ENCODE measurements around the gene TXNRD1. TPM values are rescaled to one million over a fixed set of nuclear protein-coding genes. Genes with fewer than 3 reads are reported as not detected.

The TXNRD1 gene
- total and polyA plus RNA-seq, 2 of the 8 experiments (the other 6 are each of a cell fraction or from before 2014, with no cell fraction given): 56.8 to 127 TPM

DNA sequence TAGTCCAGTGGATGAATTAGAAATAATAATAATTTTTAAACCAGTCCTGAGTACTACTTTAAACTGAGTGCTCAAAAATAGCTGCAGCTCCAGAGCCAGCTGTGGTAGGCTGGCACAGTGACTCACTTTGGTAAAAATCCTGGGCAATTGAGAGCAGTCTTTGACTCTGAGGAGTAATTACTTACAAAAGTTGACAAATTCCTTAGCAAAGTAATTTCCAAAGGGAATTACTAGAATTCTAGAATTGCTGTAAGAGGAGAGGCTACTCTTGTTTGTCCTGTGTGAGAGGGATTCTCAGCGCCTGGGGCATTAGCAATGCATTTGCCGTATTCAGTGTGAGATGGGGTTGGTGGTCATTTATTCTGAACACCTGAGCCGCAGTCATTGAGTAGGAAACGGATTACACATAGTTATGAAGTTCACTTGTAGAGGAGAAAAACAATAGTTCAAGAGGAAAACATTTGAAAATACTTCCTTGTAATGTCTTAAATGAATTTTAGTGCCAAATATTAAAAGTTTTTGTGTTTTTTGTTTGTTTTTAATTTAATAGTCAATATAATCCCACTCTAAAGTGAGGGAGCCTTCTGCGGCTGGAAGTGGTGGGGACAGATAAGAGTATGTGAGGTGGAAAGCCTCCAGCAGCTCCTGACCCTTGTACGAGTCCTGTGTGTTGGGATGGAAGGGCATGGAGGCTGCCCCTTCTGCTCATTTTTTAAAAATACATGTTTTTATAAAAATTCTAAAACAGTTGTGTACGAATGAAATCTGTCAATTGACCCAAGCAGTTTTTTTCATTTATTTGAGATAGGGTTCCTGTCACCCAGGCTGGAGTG lies 129.9 kb downstream of the TXNRD1 start:
- POLR2A ChIA-PET (ENCODE audit: partially characterized antibody): no interaction called here
- no peaks in the 10 kb centered on the region for H3K27me3 ChIP-seq (replicated peaks in 1 of 4; ENCODE audit: control insufficient read depth in 3 of 4, extremely low read depth in 1 of 4, insufficient read depth in 3 of 4, low read length in 3 of 4)
- H3K23ac ChIP-seq (ENCODE audit: insufficient read length): no peak overlapping the region
- H3K56ac ChIP-seq (replicated peaks; ENCODE audit: insufficient read length, low read depth, low read length): no peak overlapping the region
- peaks cover 0 to 4% of the 10 kb centered on the region in 2 experiments for H4K20me1 ChIP-seq (replicated peaks in 1 of 2; ENCODE audit: control insufficient read depth in 1 of 2, insufficient read depth in 2 of 2, low read length in 2 of 2)
- FAIRE-seq: no peak
- CTCF ChIA-PET (ENCODE audit: partially characterized antibody): no interaction called here
- no peak overlapping the region for H3K18ac ChIP-seq (ENCODE audit: extremely low read depth, low read length)
- H3K4me1 ChIP-seq (replicated peaks in 1 of 4; ENCODE audit: control insufficient read depth in 3 of 4, insufficient read depth in 4 of 4, low read length in 3 of 4): peaks cover 0 to 2% (median 1%) of the 10 kb centered on the region in 4 experiments; a peak in 3 of 7 replicates
- no peak overlapping the region for H2AK5ac ChIP-seq (ENCODE audit: low read depth, low read length)
- H2BK5ac ChIP-seq (ENCODE audit: low read depth, low read length): no peak overlapping the region
- no peak overlapping the region for H4K8ac ChIP-seq (ENCODE audit: extremely low read depth, insufficient read depth, low read length)
- TF ChIP-seq TCF12 (IDR thresholded peaks at IDR 0.05; ENCODE audit: low read depth, low read length) (no peak), JUN (IDR thresholded peaks at IDR 0.05; ENCODE audit: low read depth, low read length) (no peak), HDAC2 (IDR thresholded peaks at IDR 0.05; ENCODE audit: borderline replicate concordance in 1 of 2, low read depth in 2 of 2, low read length in 2 of 2) (no peak), POU5F1 (IDR thresholded peaks at IDR 0.05; ENCODE audit: low read depth, low read length) (no peak)
- H3K36me3 ChIP-seq (ENCODE audit: control insufficient read depth in 2 of 4, insufficient read depth in 4 of 4, low read length in 3 of 4): peaks cover 10 to 53% (median 22%) of the 10 kb centered on the region in 4 experiments
- H3K9me3 ChIP-seq (ENCODE audit: insufficient read depth in 2 of 2, low read depth in 1 of 2, low read length in 1 of 2): no peaks in the 10 kb centered on the region
- no peak overlapping the region for H3K4ac ChIP-seq (replicated peaks; ENCODE audit: insufficient read length, low read depth, low read length)
- no peak overlapping the region for H4K5ac ChIP-seq (ENCODE audit: insufficient read length, low read depth, low read length)
- H3K4me2 ChIP-seq (ENCODE audit: insufficient read depth in 1 of 2, low read depth in 2 of 2, low read length in 2 of 2): no peak overlapping the region
- H2BK12ac ChIP-seq (ENCODE audit: low read depth, low read length): no peak overlapping the region
- H2AFZ ChIP-seq (ENCODE audit: low read length): no peak overlapping the region
- 87% methylated on average over 7 of the region's 7 CpGs; no CpG with 5 or more reads in 1 of the 2 experiments for WGBS, 2 experiments (ENCODE audit: extremely low coverage in 1 of 2, insufficient coverage in 1 of 2, insufficient read length in 1 of 2, insufficient replicate concordance in 2 of 2, low coverage in 1 of 2, low lambda C conversion rate in 2 of 2, missing lambda C conversion rate in 1 of 2)
- no peak overlapping the region for H3K4me3 ChIP-seq (ENCODE audit: extremely low read depth in 1 of 4, insufficient read depth in 2 of 4, low read depth in 3 of 4, low read length in 4 of 4)
- no peaks in the 10 kb centered on the region; the same call in 1 of the 2 replicates for H3K79me1 ChIP-seq (ENCODE audit: low read depth, low read length)
- no peak overlapping the region for H3K27ac ChIP-seq (ENCODE audit: low read depth, low read length)
- H2BK20ac ChIP-seq (ENCODE audit: low read length): no peak overlapping the region
- H4K91ac ChIP-seq (replicated peaks; ENCODE audit: insufficient read length, low read length): no peak overlapping the region
- DNase-seq (ENCODE audit: low read depth in 1 of 2, low spot score in 2 of 2): no peak
- H3K23me2 ChIP-seq (ENCODE audit: low read depth, low read length): no peaks in the 10 kb centered on the region
- H2BK15ac ChIP-seq (ENCODE audit: low read length): no peak overlapping the region
- no peak overlapping the region for H3K14ac ChIP-seq (ENCODE audit: insufficient read length)
- no peak overlapping the region for H2BK120ac ChIP-seq (replicated peaks; ENCODE audit: low read depth, low read length)
- 0 out of 4 replicates have a peak, but pooled peaks cover 0 to 3% of the 10 kb centered on the region in 2 experiments for H3K79me2 ChIP-seq (ENCODE audit: control insufficient read depth in 1 of 2, insufficient read depth in 2 of 2, low read length in 2 of 2)
- no peak overlapping the region for H3K9ac ChIP-seq (replicated peaks in 1 of 4; ENCODE audit: extremely low read depth in 1 of 4, low read depth in 3 of 4, low read length in 3 of 4)

Data from H1 (cell line).